H1 (cell line): Measurements from ENCODE around the gene JAKMIP3. TPM values are rescaled to one million over a fixed set of nuclear protein-coding genes. Genes with fewer than 3 reads are reported as not detected.

Source experiments
- CTCF ChIA-PET: fragments of 300-600 bp; sonication (Branson Sonifier 250); formaldehyde crosslinking; loops from one replicate; lab custom pipeline; 2021; ENCODE audit not compliant: partially characterized antibody; lab: Charles Lee
- POLR2A ChIA-PET: fragments of 300-600 bp; sonication (Branson Sonifier 250); formaldehyde crosslinking; loops from one replicate; lab custom pipeline; 2021; ENCODE audit warnings: inconsistent platforms; ENCODE audit not compliant: partially characterized antibody; lab: Charles Lee
- DNase-seq, 2 experiments: peaks; one replicate each; pipeline versions ENCODE4 v3.0.0 to v3.0.0-alpha.2; 2010 to 2022; ENCODE audit warnings: low spot score in 2 of 2, low read depth in 1 of 2, mixed read lengths in 1 of 2
- FAIRE-seq: peaks from 2 replicates; lab custom pipeline; 2011; peaks lifted over from hg19 to GRCh38; lab: Jason Lieb, UNC
- H2AFZ ChIP-seq: 2 replicates; pipeline ENCODE4 v1.8.1; 2012; ENCODE audit warnings: low read length, inconsistent platforms
- H2AK5ac ChIP-seq: 2 replicates; pipeline ENCODE4 v1.6.1; 2013; ENCODE audit warnings: low read depth, low read length
- H2BK120ac ChIP-seq: replicated peaks from 2 replicates; pipeline ENCODE3; 2013; ENCODE audit warnings: low read depth, low read length, inconsistent platforms
- H2BK12ac ChIP-seq: 2 replicates; pipeline ENCODE4 v1.6.1; 2013; ENCODE audit warnings: low read depth, low read length
- H2BK15ac ChIP-seq: 2 replicates; pipeline ENCODE4 v1.6.1; 2013; ENCODE audit warnings: low read length
- H2BK20ac ChIP-seq: 2 replicates; pipeline ENCODE4 v1.6.1; 2013; ENCODE audit warnings: low read length
- H2BK5ac ChIP-seq: 2 replicates; pipeline ENCODE4 v1.6.1; 2013; ENCODE audit warnings: low read depth, low read length
- H3K14ac ChIP-seq: 2 replicates; pipeline ENCODE4 v1.6.1; 2013; ENCODE audit warnings: inconsistent platforms; ENCODE audit not compliant: insufficient read length
- H3K18ac ChIP-seq: 2 replicates; pipeline ENCODE4 v1.6.1; 2013; ENCODE audit warnings: low read length; ENCODE audit errors: extremely low read depth
- H3K23ac ChIP-seq: 2 replicates; pipeline ENCODE4 v1.6.1; 2013; ENCODE audit warnings: inconsistent platforms; ENCODE audit not compliant: insufficient read length
- H3K23me2 ChIP-seq: 2 replicates; pipeline ENCODE4 v1.6.1; 2013; ENCODE audit warnings: low read depth, low read length
- H3K27ac ChIP-seq: 2 replicates; pipeline ENCODE4 v1.6.1; 2011; ENCODE audit warnings: low read depth, low read length, inconsistent platforms
- H3K27me3 ChIP-seq, 4 experiments: replicated peaks in 1 of 4; 1 replicate in 1 of 4; 2 replicates in 3 of 4; pipeline versions ENCODE4 v1.6.1 to v1.8.1; 2011 to 2013; ENCODE audit warnings: low read length in 3 of 4, mild to moderate bottlenecking in 3 of 4, inconsistent platforms in 2 of 4, mixed read lengths in 2 of 4, moderate library complexity in 1 of 4; ENCODE audit not compliant: control insufficient read depth in 3 of 4, insufficient read depth in 3 of 4; ENCODE audit errors: extremely low read depth in 1 of 4
- H3K36me3 ChIP-seq, 4 experiments: 2 replicates each; pipeline versions ENCODE4 v1.6.1 to v1.8.1; 2011 to 2013; ENCODE audit warnings: mild to moderate bottlenecking in 4 of 4, low read length in 3 of 4, moderate library complexity in 2 of 4, control low read depth in 1 of 4, inconsistent platforms in 1 of 4; ENCODE audit not compliant: insufficient read depth in 4 of 4, control insufficient read depth in 2 of 4
- H3K4ac ChIP-seq: replicated peaks from 2 replicates; pipeline ENCODE3; 2013; ENCODE audit warnings: low read length, low read depth, mixed read lengths, inconsistent platforms; ENCODE audit not compliant: insufficient read length
- H3K4me1 ChIP-seq, 4 experiments: replicated peaks in 1 of 4; 1 replicate in 1 of 4; 2 replicates in 3 of 4; pipeline versions ENCODE4 v1.6.1 to v1.8.1; 2011 to 2013; ENCODE audit warnings: low read length in 3 of 4, inconsistent platforms in 2 of 4, mixed read lengths in 1 of 4; ENCODE audit not compliant: insufficient read depth in 4 of 4, control insufficient read depth in 3 of 4
- H3K4me2 ChIP-seq, 2 experiments: 2 replicates each; pipeline versions ENCODE4 v1.6.1 to v1.8.1; 2011 to 2013; ENCODE audit warnings: low read depth in 2 of 2, low read length in 2 of 2, control low read depth in 1 of 2, inconsistent platforms in 1 of 2, mild to moderate bottlenecking in 1 of 2; ENCODE audit not compliant: insufficient read depth in 1 of 2
- H3K4me3 ChIP-seq, 4 experiments: fragments of 200-600, 300-600 bp in 1 of 4; sonication (generic), shearing (Covaris generic), sonication (Bioruptor Twin) in 1 of 4; 2 replicates each; pipeline versions ENCODE4 v1.5.1 to v1.8.1; 2011 to 2016; ENCODE audit warnings: low read length in 4 of 4, low read depth in 3 of 4, control low read depth in 2 of 4, inconsistent platforms in 2 of 4, mild to moderate bottlenecking in 2 of 4, mixed read lengths in 1 of 4, moderate library complexity in 1 of 4; ENCODE audit not compliant: insufficient read depth in 2 of 4; ENCODE audit errors: extremely low read depth in 1 of 4
- H3K56ac ChIP-seq: replicated peaks from 2 replicates; pipeline ENCODE3; 2013; ENCODE audit warnings: low read depth, mild to moderate bottlenecking, mixed read lengths, low read length, inconsistent platforms; ENCODE audit not compliant: insufficient read length
- H3K79me1 ChIP-seq: 2 replicates; pipeline ENCODE4 v1.6.1; 2013; ENCODE audit warnings: low read depth, low read length, control low read depth
- H3K79me2 ChIP-seq, 2 experiments: 2 replicates each; pipeline versions ENCODE4 v1.6.1 to v1.8.1; 2012 to 2013; ENCODE audit warnings: low read length in 2 of 2, mild to moderate bottlenecking in 2 of 2, inconsistent platforms in 1 of 2; ENCODE audit not compliant: insufficient read depth in 2 of 2, control insufficient read depth in 1 of 2
- H3K9ac ChIP-seq, 4 experiments: replicated peaks in 1 of 4; 1 replicate in 1 of 4; 2 replicates in 3 of 4; pipeline versions ENCODE4 v1.6.1 to v1.8.1; 2011 to 2013; ENCODE audit warnings: low read depth in 3 of 4, low read length in 3 of 4, control low read depth in 2 of 4, mild to moderate bottlenecking in 2 of 4, moderate library complexity in 2 of 4, inconsistent platforms in 1 of 4; ENCODE audit errors: extremely low read depth in 1 of 4
- H3K9me3 ChIP-seq, 2 experiments: 2 replicates each; pipeline versions ENCODE4 v1.6.1 to v1.8.1; 2012 to 2013; ENCODE audit warnings: mild to moderate bottlenecking in 2 of 2, moderate library complexity in 2 of 2, control low read depth in 1 of 2, inconsistent platforms in 1 of 2, low read depth in 1 of 2, low read length in 1 of 2, mixed read lengths in 1 of 2; ENCODE audit not compliant: insufficient read depth in 2 of 2
- H4K20me1 ChIP-seq, 2 experiments: replicated peaks in 1 of 2; 2 replicates each; pipeline versions ENCODE3 to v1.8.1; 2011 to 2013; ENCODE audit warnings: inconsistent platforms in 2 of 2, low read length in 2 of 2, mild to moderate bottlenecking in 1 of 2; ENCODE audit not compliant: insufficient read depth in 2 of 2, control insufficient read depth in 1 of 2
- H4K5ac ChIP-seq: 2 replicates; pipeline ENCODE4 v1.6.1; 2013; ENCODE audit warnings: low read length, low read depth, mixed read lengths, inconsistent platforms; ENCODE audit not compliant: insufficient read length
- H4K8ac ChIP-seq: 2 replicates; pipeline ENCODE4 v1.8.0; 2013; ENCODE audit warnings: mild to moderate bottlenecking, moderate library complexity, low read length, inconsistent platforms; ENCODE audit not compliant: insufficient read depth; ENCODE audit errors: extremely low read depth
- H4K91ac ChIP-seq: replicated peaks from 2 replicates; pipeline ENCODE3; 2013; ENCODE audit warnings: low read length, mixed read lengths, inconsistent platforms; ENCODE audit not compliant: insufficient read length
- BCL11A ChIP-seq, 2 experiments: IDR thresholded peaks; one replicate each; pipeline ENCODE4 v1.6.1; 2011; ENCODE audit warnings: low read depth in 2 of 2, low read length in 2 of 2, mild to moderate bottlenecking in 2 of 2
- CEBPB ChIP-seq: IDR thresholded peaks from 2 replicates; pipeline ENCODE4 v1.6.1; 2012; ENCODE audit warnings: low read depth, low read length
- KDM1A ChIP-seq: fragments of 200-600, 300-600 bp; sonication (generic); IDR thresholded peaks from 2 replicates; pipeline ENCODE4 v1.7.1; 2016; ENCODE audit warnings: mild to moderate bottlenecking, low read length, borderline replicate concordance
- SP4 ChIP-seq: IDR thresholded peaks from 2 replicates; pipeline ENCODE4 v1.6.1; 2012; ENCODE audit warnings: low read length, inconsistent platforms
- WGBS, 2 experiments: shearing (Covaris generic) in 1 of 2; methylation state at CpG; one replicate each; pipeline versions ENCODE4 v1.1.6 to v1.1.7; 2013 to 2015; ENCODE audit warnings: low lambda C conversion rate in 2 of 2, mixed read lengths in 2 of 2, inconsistent platforms in 1 of 2, low coverage in 1 of 2, missing lambda C conversion rate in 1 of 2; ENCODE audit not compliant: insufficient replicate concordance in 2 of 2, insufficient coverage in 1 of 2, insufficient read length in 1 of 2; ENCODE audit errors: extremely low coverage in 1 of 2, missing lambda C conversion rate in 1 of 2; 5-methylcytosine and 5-hydroxymethylcytosine counted together
- polyA plus RNA-seq, 7 experiments: library from polyadenylated mRNA; depleted of rRNA in 3 of 7; stranded (reverse) in 5 of 7; unstranded in 2 of 7; fragments of >200 nt in 5 of 7; fragments of 200-250 nt in 2 of 7; gene quantifications; 1 replicate in 5 of 7; 2 replicates in 1 of 7; 4 replicates in 1 of 7; pipeline versions ENCODE4 v1.2.1 to v1.2.3, GENCODE V29; 2011 to 2013; ENCODE audit warnings: missing spikeins in 2 of 7, mixed read lengths in 2 of 7
- total RNA-seq: library from RNA; stranded (reverse); fragmentation: NEBNext Ultra II Directional; extraction: Animal tissue kit (Norgen Biotek cat#: 25700); gene quantifications from 2 replicates; pipeline ENCODE4 v1.2.1, GENCODE V29; 2021

JAKMIP3 gene
- total and polyA plus RNA-seq, 2 of the 8 experiments (the other 6 are each of a cell fraction or from before 2014, with no cell fraction given), result 0.83 to 0.91 TPM

GRCh38 chr10:132070724-132071123, 5.0 kb downstream of the JAKMIP3 start:
- H3K36me3 ChIP-seq, result no peaks in the 10 kb centered on the region
- WGBS, 2 experiments, result 88% methylated on average over 3 of the region's 3 CpGs; no CpG with 5 or more reads in 1 of the 2 experiments
- no peak overlapping the region for H2AFZ ChIP-seq
- no peak overlapping the region for H4K5ac ChIP-seq
- no peak overlapping the region for H3K14ac ChIP-seq
- DNase-seq (no peak), FAIRE-seq (no peak)
- no peak overlapping the region for H3K23ac ChIP-seq
- no peak overlapping the region for H3K4ac ChIP-seq
- no peak overlapping the region for H3K18ac ChIP-seq
- no peak overlapping the region for H3K56ac ChIP-seq
- no peak overlapping the region for H3K27ac ChIP-seq
- H3K4me1 ChIP-seq, result peaks cover 0 to 7% (median 5%) of the 10 kb centered on the region in 4 experiments; a peak in 6 of 7 replicates
- no peaks in the 10 kb centered on the region for H3K79me1 ChIP-seq
- H4K20me1 ChIP-seq, result no peaks in the 10 kb centered on the region
- ChIA-PET POLR2A (no interaction called here), CTCF (interaction anchor here (1.2 kb wide), 1 partner anchor 48 kb away, joined by 4 read pairs; no protein-coding TSS in a partner anchor)
- no peak overlapping the region for H2BK20ac ChIP-seq
- no peak overlapping the region for H2BK120ac ChIP-seq
- H3K9ac ChIP-seq, result no peak overlapping the region
- H3K4me2 ChIP-seq, result no peak overlapping the region
- H2AK5ac ChIP-seq, result no peak overlapping the region
- H3K9me3 ChIP-seq, result no peaks in the 10 kb centered on the region; a peak in 1 of 4 replicates
- peaks cover 0 to 2% (median 0%) of the 10 kb centered on the region in 4 experiments; a peak in 1 of 7 replicates for H3K27me3 ChIP-seq
- no peak overlapping the region for H4K91ac ChIP-seq
- no peaks in the 10 kb centered on the region for H3K79me2 ChIP-seq
- H3K4me3 ChIP-seq, result no peak overlapping the region
- no peaks in the 10 kb centered on the region; the same call in 1 of the 2 replicates for H3K23me2 ChIP-seq
- H2BK5ac ChIP-seq, result no peak overlapping the region
- H2BK12ac ChIP-seq, result no peak overlapping the region
- H4K8ac ChIP-seq, result no peak overlapping the region
- no peak overlapping the region for H2BK15ac ChIP-seq
- TF ChIP-seq BCL11A (IDR thresholded peaks at IDR 0.05; ENCODE audit: low read depth in 2 of 2, low read length in 2 of 2) (no peak), KDM1A (no peak), SP4 (no peak), CEBPB (no peak)
